Measurements from ENCODE around the gene C20orf173.

C20orf173 gene

DNA sequence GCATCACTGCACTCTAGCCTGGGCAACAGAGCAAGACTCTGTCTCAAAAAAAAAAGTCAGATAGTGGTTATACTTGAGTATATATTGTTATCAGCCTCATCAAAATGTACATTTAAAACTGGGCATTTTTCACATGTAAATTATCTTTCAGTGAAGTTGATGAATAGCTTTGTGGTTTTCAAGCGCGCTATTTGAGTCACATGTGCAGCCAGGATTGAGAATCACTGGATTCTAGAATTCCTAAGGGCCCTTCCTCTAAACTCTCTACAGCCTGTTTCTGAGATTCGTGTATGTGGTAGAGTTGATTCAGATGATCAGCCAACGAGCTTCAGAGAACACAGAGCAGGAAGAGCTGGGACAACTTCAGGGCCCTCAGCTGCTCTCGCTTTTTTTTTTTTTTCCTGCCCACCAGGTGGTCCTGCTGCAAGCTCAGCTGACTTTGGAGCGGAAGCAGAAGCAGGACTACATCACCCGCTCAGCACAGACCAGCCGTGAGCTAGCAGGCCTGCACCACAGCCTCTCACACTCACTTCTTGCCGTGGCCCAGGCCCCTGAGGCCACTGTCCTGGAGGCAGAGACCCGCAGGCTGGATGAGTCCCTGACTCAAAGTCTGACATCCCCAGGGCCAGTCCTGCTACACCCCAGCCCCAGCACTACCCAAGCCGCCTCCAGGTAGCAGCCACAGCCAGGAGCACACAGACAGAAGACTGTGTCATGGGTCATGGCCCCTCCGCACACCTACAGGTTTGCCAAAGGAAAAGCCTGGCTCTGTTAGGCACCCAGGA, 18.3 kb downstream of the C20orf173 start:
- DNase-seq (ENCODE audit: low read depth, low spot score) = no peak
- no peak overlapping the region for H3K27ac ChIP-seq

DNA sequence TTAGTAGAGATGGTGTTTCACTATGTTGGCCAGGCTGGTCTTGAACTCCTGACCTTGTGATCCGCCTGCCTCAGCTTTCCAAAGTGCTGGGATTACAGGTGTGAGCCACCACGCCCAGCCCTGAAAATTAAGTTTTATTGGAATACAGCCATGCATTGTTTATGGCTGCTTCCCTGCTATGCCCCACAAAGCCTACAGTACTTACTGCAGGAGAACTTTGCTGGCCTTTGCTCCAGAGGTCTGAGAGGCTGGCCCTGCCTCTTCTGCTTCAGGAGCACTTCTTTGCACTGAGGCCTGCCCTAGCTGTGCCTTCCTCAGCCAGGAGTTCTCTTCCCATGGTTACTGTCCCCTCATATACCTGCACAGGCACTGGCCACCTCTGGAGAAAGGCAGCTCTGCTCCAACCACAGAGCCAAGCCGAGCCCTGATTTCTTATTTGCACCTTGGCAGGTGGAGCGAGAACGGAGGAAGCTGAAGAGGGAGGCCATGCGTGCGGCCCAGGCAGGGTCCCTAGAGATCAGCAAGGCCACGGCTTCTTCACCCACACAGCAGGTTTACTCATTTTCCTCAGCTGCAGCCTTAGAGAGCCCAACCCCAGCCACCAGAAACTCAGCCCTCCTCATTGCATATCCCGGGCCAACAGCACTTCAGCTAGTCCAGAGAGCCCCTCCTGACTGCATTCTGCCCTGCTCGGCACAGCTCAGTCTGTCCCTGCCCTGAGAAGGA, 20.8 kb downstream of the C20orf173 start:
- no peak for DNase-seq (ENCODE audit: low read depth, low spot score)
- no peak overlapping the region for H3K27ac ChIP-seq

DNA sequence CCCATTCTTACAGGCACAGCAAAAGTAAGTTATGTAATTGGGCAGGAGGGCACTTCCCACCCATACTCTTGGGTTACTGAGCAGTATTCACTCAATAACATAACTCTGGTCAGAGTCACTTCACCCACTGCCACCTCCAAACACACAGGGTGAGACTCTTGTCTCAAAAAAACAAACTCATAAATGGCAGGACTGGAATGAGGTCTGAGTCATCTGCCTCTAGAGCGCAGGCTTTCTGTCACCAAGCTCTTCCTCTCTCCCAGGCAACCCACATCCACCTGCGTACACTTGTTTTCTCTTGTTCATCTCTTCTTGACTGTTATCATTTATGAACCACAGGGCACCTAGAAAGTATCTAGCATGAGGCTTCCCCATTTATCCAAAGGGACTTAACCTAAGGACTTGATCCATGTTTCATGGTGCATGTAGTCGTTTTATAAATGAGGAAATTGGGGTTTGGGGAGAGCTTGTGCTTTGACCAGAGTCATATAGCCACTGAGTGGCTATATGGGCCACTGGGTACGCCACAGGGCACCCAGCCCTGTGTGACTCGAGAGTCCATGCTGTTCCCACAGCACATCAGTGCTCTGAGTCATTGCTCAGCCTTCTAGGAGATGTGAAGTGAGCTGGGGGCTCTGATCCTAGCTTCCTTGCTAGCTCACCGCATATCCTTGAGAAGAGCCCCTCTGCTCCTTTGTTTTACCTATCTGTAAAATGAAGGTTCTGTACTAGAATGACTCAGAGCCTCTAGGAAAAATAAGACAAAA, 22.4 kb downstream of the C20orf173 start:
- no peak overlapping the region for H3K27ac ChIP-seq
- no peak for DNase-seq (ENCODE audit: low read depth, low spot score)

DNA sequence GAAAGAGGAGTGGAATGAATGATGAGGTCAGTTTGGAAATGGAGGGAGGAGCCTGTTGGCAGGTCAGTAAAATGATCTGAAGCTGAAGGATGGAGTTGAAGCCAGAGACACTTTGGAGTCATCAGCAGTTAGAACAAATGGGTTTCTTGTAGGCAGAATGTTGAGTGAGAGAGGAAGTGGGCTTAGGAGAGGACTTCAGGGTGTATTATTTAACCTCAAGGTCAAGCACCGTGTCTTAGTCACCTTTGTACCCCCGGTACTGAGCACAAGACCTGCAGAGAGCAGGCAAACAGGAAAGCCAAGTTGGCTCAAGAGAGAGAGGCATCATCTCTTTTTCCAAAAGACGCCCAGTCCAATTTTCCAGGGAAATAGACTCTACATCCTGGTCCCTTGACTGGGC, 23.3 kb downstream of the C20orf173 start:
- H3K27ac ChIP-seq = no peak overlapping the region
- DNase-seq (ENCODE audit: low read depth, low spot score) = no peak

DNA sequence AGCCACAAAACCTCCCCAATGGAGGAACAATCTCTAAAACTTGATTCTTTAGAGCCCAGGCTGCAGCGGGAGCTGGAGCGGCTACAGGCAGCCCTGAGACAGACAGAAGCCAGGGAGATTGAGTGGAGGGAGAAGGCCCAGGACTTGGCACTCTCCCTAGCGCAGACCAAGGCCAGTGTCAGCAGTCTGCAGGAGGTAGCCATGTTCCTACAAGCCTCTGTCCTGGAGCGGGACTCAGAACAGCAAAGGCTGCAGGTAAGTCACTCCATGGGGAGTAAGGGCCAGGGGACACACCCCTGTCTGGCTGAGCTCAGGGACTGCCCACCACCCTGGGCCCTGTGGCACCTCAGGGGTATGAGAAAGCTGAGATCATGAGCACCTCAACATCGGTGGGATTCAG, 24.7 kb downstream of the C20orf173 start:
- no peak for DNase-seq (ENCODE audit: low read depth, low spot score)
- no peak overlapping the region for H3K27ac ChIP-seq

DNA sequence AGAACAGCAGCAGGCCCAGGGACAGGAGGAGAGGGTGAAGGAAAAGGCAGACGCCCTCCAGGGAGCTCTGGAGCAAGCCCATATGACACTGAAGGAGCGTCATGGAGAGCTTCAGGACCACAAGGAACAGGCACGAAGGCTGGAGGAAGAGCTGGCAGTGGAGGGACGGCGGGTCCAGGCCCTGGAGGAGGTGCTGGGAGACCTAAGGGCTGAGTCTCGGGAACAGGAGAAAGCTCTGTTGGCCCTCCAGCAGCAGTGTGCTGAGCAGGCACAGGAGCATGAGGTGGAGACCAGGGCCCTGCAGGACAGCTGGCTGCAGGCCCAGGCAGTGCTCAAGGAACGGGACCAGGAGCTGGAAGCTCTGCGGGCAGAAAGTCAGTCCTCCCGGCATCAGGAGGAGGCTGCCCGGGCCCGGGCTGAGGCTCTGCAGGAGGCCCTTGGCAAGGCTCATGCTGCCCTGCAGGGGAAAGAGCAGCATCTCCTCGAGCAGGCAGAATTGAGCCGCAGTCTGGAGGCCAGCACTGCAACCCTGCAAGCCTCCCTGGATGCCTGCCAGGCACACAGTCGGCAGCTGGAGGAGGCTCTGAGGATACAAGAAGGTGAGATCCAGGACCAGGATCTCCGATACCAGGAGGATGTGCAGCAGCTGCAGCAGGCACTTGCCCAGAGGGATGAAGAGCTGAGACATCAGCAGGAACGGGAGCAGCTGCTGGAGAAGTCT, 25.5 kb downstream of the C20orf173 start:
- no peak overlapping the region for H3K27ac ChIP-seq
- DNase-seq (ENCODE audit: low read depth, low spot score) = no peak

DNA sequence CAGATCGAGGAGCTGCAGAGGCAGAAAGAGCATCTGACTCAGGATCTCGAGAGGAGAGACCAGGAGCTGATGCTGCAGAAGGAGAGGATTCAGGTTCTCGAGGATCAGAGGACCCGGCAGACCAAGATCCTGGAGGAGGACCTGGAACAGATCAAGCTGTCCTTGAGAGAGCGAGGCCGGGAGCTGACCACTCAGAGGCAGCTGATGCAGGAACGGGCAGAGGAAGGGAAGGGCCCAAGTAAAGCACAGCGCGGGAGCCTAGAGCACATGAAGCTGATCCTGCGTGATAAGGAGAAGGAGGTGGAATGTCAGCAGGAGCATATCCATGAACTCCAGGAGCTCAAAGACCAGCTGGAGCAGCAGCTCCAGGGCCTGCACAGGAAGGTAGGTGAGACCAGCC, 26.2 kb downstream of the C20orf173 start:
- no peak overlapping the region for H3K27ac ChIP-seq
- DNase-seq (ENCODE audit: low read depth, low spot score) = no peak

DNA sequence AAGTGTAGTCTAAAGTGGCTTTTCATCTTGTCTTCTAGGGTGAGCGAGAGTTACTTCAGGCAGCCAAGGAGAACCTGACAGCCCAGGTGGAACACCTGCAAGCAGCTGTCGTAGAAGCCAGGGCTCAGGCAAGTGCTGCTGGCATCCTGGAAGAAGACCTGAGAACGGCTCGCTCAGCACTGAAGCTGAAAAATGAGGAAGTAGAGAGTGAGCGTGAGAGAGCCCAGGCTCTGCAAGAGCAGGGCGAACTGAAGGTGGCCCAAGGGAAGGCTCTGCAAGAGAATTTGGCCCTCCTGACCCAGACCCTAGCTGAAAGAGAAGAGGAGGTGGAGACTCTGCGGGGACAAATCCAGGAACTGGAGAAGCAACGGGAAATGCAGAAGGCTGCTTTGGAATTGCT, 27.1 kb downstream of the C20orf173 start:
- no peak overlapping the region for H3K27ac ChIP-seq
- no peak for DNase-seq (ENCODE audit: low read depth, low spot score)

DNA sequence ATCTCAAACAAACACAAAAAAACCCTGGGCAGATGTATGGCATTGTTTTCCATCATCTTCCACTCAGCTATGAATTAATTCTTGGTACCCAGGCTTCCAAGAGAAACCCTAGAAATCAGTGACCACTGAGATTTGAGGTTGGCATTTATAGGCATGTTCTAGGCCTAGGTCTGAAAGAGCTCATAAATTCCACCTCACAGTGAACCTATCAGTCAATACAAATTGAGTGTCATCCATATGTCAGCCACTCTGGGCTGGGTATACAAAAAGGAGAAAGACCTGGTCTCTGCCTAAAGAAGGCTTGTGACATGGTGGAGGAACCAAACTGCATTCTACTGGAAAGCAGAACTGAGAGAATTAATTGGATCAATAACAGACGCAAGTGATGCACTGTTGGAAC, 30.2 kb downstream of the C20orf173 start:
- no peak for DNase-seq (ENCODE audit: low read depth, low spot score)
- H3K27ac ChIP-seq = no peak overlapping the region

DNA sequence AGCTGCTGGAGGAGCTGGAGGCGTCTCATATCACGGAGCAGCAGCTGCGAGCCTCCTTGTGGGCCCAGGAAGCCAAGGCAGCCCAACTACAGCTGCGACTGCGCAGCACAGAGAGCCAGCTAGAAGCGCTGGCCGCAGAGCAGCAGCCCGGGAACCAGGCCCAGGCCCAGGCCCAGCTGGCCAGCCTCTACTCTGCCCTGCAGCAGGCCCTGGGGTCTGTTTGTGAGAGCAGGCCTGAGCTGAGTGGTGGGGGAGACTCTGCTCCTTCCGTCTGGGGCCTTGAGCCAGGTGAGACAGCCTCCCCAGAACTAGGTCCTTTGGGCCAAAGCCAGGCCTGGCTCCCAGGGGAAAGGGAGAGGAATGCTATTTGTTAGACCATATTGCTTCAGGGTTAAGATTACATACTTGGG, 31.7 kb downstream of the C20orf173 start:
- DNase-seq (ENCODE audit: low read depth, low spot score) = no peak
- H3K27ac ChIP-seq = no peak overlapping the region

DNA sequence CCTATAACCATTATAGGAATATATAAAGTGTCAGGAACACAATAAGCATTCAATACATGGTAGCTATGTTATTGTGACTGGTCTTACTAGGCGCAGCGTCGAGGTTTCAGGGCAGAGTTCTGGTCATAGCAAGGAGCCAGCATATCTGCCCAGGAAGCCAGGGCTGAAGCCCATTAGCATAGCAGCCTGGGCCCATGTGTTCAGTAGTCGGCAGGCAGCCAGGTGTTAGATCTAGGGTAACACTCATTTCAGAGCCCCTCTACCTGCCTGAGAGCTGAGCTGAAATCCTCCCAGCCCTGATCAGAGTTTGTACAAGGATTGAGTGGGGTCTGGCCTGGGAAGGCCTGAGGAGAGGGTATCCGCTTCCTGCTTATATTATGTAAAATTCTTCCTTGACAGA, 32.1 kb downstream of the C20orf173 start:
- H3K27ac ChIP-seq = no peak overlapping the region
- no peak for DNase-seq (ENCODE audit: low read depth, low spot score)

DNA sequence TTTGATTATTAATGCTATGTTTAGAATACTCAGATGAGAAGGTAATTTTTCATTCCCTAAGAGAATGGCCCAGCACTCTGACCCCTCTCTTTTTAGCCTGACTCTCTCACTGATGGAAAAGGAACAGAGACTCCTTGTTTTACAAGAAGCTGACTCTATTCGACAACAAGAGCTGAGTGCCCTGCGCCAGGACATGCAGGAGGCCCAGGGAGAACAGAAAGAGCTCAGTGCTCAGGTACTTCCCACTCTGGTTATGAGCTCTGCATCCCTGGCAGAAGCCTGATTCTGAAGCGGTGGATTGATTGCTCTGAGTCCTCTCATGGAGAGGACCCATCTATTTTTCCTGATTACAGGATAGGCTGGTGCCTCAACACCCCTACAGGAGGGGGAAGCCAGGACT, 33.0 kb downstream of the C20orf173 start:
- H3K27ac ChIP-seq = no peak overlapping the region
- DNase-seq (ENCODE audit: low read depth, low spot score) = no peak

DNA sequence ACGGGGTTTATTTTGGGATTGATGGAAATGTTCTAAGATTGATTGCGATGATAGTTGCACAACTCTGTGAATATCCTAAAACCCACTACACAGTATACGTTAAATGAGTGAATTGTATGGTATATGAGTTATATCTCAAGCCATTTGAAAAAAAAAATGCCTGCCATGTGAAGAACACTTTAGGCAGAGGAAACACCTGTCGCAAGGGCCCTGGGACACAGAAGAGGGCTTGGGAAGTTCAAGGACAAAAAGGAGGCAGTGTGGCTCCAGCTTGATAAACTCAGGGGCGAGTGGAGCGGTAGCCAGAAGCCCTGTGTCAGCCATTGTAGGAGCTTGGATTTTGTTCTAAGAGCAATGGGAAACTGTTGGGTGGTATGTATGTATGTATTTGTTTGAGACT, 37.1 kb downstream of the C20orf173 start:
- DNase-seq (ENCODE audit: low read depth, low spot score) = no peak

DNA sequence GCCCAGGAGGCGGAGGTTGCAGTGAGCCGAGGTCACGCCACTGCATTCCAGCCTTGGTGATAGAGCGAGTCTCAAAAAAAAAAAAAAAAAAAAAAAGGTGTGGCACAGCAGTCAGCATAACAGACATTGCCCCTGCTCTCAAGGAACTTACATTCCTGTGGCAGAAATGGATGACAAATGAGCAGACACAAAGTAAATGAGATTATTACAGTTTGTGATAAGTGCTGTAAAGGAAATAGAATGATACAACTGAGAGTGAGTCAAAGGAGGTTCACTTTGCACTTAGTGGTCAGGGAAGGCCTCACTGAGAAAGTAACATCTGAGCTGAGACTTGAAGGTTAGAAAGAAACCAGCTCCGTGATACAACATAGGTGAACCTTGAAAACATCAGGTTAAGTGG, 37.6 kb downstream of the C20orf173 start:
- no peak for DNase-seq (ENCODE audit: low read depth, low spot score)
- no peak overlapping the region for H3K27ac ChIP-seq

More for the DNA sequence above, 37.1 kb downstream of the C20orf173 start:
- H3K27ac ChIP-seq = no peak overlapping the region

DNA sequence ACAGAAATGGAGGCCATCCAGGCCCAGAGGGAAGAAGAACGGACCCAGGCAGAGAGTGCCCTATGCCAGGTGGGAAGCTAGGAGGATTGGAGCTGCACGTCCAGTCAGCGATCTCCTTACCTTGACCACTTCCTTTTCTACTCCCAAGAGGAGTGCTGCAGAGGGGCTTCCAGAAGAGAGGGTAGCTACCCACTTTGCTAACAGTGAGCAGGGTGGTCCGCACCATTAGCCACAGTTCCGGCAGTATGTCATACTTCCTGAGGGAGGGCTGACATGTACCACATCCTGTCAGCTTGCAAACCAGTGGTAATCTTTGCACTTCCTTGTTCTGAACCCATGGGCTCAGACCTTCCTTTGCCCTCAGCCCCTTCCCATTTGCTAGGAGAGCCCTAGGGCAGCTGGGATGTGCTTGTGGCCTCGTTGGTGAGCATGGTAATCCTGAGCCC, 38.7 kb downstream of the C20orf173 start:
- no peak for DNase-seq (ENCODE audit: low read depth, low spot score)
- H3K27ac ChIP-seq = no peak overlapping the region

DNA sequence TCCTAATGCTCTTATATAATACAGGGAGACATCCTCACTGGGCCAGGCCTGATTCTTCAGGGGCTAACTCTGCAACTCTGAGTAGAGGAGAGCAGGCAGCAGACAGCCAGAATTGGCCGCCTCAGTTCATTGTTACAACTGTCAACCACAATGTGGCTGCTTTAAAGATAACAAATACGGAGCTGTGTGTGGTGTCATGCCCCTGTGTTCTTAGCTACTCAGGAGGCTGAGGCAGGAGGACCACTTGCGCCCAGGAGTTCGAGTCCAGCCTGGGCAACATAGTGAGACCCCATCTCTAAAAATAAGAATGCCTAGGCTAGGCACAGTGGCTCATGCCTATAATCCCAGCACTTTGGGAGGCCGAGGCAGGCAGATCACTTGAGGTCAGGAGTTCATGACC, 39.7 kb downstream of the C20orf173 start:
- no peak for DNase-seq (ENCODE audit: low read depth, low spot score)
- no peak overlapping the region for H3K27ac ChIP-seq

DNA sequence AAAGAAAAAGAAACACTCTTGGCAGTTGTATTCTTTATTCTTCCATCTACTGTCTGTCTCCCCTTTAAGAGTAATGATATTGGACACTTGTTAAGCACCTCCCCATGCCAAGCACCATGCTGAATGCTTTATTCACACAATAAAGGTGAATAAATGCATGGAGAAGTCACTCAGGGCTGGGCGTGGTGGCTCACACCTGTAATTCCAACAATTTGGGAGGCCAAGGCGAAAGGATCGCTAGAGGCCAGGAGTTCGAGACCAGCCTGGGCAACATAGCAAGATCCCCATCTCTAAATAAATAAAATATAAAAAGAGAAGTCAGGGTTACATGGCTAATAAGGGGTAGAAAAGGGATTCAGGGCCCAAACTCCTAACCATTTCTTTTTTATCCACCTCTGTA, 42.0 kb downstream of the C20orf173 start:
- no peak for DNase-seq (ENCODE audit: low read depth, low spot score)
- no peak overlapping the region for H3K27ac ChIP-seq

DNA sequence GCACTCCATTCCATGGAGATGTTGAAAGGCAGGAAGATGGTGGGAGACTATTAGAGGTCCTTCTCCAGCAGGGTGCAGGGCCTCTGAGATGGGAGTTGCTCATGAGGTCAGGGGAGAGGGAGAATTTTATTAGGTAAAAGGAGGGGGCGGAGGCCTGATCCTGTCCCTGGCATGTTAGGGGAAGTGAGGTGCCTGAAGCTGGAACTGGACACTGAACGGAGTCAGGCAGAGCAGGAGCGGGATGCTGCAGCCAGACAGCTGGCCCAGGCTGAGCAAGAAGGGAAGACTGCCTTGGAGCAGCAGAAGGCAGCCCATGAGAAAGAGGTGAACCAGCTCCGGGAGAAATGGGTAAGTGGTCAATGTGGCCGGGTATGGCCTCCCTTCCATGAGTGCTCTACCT, 49.7 kb downstream of the C20orf173 start:
- no peak overlapping the region for H3K27ac ChIP-seq
- no peak for DNase-seq (ENCODE audit: low read depth, low spot score)

DNA sequence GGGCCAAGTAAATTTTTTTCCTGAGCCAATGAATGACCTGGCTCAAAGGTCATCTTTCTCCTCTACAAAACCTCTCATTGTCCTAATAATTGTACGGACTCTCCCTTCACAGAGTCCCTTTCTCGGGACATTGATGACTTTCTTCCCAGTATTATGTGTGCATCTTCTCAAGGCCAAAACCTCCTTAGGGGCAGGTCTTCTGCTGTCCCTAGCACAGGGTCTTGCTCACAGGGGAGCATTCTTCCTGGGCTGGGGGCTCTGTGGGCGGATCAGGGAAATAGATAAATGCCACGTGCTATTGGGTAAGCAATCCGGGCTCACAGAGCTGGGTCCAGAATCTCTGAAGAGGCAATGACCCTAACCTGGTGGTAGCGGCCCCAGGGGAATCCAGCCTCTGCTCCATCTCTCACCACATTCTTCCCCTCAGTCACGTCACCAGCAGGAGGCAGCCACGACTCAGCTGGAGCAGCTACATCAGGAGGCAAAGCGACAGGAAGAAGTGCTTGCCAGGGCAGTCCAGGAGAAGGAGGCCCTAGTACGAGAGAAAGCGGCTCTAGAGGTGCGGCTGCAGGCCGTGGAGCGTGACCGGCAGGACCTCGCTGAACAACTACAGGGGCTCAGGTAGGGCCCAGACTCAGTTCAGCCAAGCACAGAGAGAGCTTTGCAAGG, 50.5 kb downstream of the C20orf173 start:
- DNase-seq (ENCODE audit: low read depth, low spot score) = no peak
- no peak overlapping the region for H3K27ac ChIP-seq
